ENCODE data around the gene SCRT2. TPM values are rescaled to one million over a fixed set of nuclear protein-coding genes. Genes with fewer than 3 reads are reported as not detected.

Gene SCRT2
- polyA plus RNA-seq, 3 donors = not detected

- Histone ChIP-seq H3K9ac (ENCODE audit: insufficient read depth, low read length, poor library complexity, severe bottlenecking) (no peak overlapping the region), H3K36me3 (replicated peaks in 1 of 2; ENCODE audit: control insufficient read depth in 1 of 2, insufficient read depth in 2 of 2, low read length in 2 of 2) (no peaks in the 10 kb centered on the region), H3K4me3 (replicated peaks in 1 of 3; ENCODE audit: low read depth in 2 of 3, low read length in 3 of 3) (no peak overlapping the region), H3K79me2 (ENCODE audit: insufficient read depth, low read length) (no peaks in the 10 kb centered on the region), H3K9me3 (replicated peaks in 1 of 2; ENCODE audit: control insufficient read depth in 1 of 2, insufficient read depth in 1 of 2, low read length in 2 of 2) (peaks cover 0 to 1% of the 10 kb centered on the region in 2 donors), H2AFZ (ENCODE audit: insufficient read depth, low read depth, low read length, poor library complexity, severe bottlenecking) (no peak overlapping the region), H3K27ac (ENCODE audit: low read depth in 1 of 2, low read length in 2 of 2) (no peak overlapping the region), H3K4me1 (ENCODE audit: control insufficient read depth in 1 of 2, insufficient read depth in 2 of 2, low read length in 2 of 2) (no peaks in the 10 kb centered on the region), H4K20me1 (ENCODE audit: insufficient read depth, low read length) (no peaks in the 10 kb centered on the region), H3K27me3 (ENCODE audit: control insufficient read depth in 2 of 2, insufficient read depth in 2 of 2, low read length in 2 of 2) (peaks cover 10 to 18% of the 10 kb centered on the region in 2 donors), H3K4me2 (replicated peaks; ENCODE audit: extremely low read depth, low read length, poor library complexity, severe bottlenecking) (no peak overlapping the region)
- H3K4me1 Mint-ChIP-seq = peaks cover 3% of the 10 kb centered on the region
- TF ChIP-seq CTCF (IDR thresholded peaks at IDR 0.05) = no peak
- no peaks in the 10 kb centered on the region for H3K36me3 Mint-ChIP-seq
- no peak for DNase-seq
- H3K27me3 Mint-ChIP-seq (ENCODE audit: low read depth in 3 of 3) = peaks cover 20 to 38% (median 24%) of the 10 kb centered on the region in 3 donors
- H3K4me3 Mint-ChIP-seq = no peak overlapping the region
- intact Hi-C loops (cut with micrococcal nuclease) = no loop called here
- H3K9me3 Mint-ChIP-seq = peaks cover 0 to 3% (median 0%) of the 10 kb centered on the region in 7 donors
- no peak overlapping the region for H3K27ac Mint-ChIP-seq
- 100% methylated on average over 2 of the region's 4 CpGs for WGBS (ENCODE audit: insufficient coverage)
Observed at GRCh38 chr20:721876-722275, 46.3 kb upstream of the SCRT2 start.

GRCh38 chr20:719816-720215 is 44.2 kb upstream of the SCRT2 start:
- intact Hi-C loops (cut with micrococcal nuclease) = no loop called here
- DNase-seq = no peak
- Mint-ChIP-seq H3K27ac (peak overlapping the region in 1 of 7 donors; percentile 60), H3K9me3 (peaks cover 0 to 3% (median 0%) of the 10 kb centered on the region in 7 donors), H3K27me3 (ENCODE audit: low read depth in 3 of 3) (peaks cover 6 to 21% (median 10%) of the 10 kb centered on the region in 3 donors), H3K36me3 (no peaks in the 10 kb centered on the region), H3K4me1 (peaks cover 3% of the 10 kb centered on the region), H3K4me3 (no peak overlapping the region)
- no peaks in the 10 kb centered on the region for H3K36me3 ChIP-seq (replicated peaks in 1 of 2; ENCODE audit: control insufficient read depth in 1 of 2, insufficient read depth in 2 of 2, low read length in 2 of 2)
- no peak overlapping the region for H3K27ac ChIP-seq (ENCODE audit: low read depth in 1 of 2, low read length in 2 of 2)
- no peak overlapping the region for H2AFZ ChIP-seq (ENCODE audit: insufficient read depth, low read depth, low read length, poor library complexity, severe bottlenecking)
- H3K79me2 ChIP-seq (ENCODE audit: insufficient read depth, low read length) = no peaks in the 10 kb centered on the region
- TF ChIP-seq CTCF (IDR thresholded peaks at IDR 0.05) = no peak
- no peak overlapping the region for H3K9ac ChIP-seq (ENCODE audit: insufficient read depth, low read length, poor library complexity, severe bottlenecking)
- H3K9me3 ChIP-seq (replicated peaks in 1 of 2; ENCODE audit: control insufficient read depth in 1 of 2, insufficient read depth in 1 of 2, low read length in 2 of 2) = no peaks in the 10 kb centered on the region
- H3K4me2 ChIP-seq (replicated peaks; ENCODE audit: extremely low read depth, low read length, poor library complexity, severe bottlenecking) = no peak overlapping the region
- H3K4me1 ChIP-seq (ENCODE audit: control insufficient read depth in 1 of 2, insufficient read depth in 2 of 2, low read length in 2 of 2) = no peaks in the 10 kb centered on the region
- no peaks in the 10 kb centered on the region for H3K27me3 ChIP-seq (ENCODE audit: control insufficient read depth in 2 of 2, insufficient read depth in 2 of 2, low read length in 2 of 2)
- no peak overlapping the region for H3K4me3 ChIP-seq (replicated peaks in 1 of 3; ENCODE audit: low read depth in 2 of 3, low read length in 3 of 3)
- no peaks in the 10 kb centered on the region for H4K20me1 ChIP-seq (ENCODE audit: insufficient read depth, low read length)
- 94% methylated on average over 7 of the region's 11 CpGs for WGBS (ENCODE audit: insufficient coverage)
